HG03520 (cell line): ENCODE results near the gene PPP1R3G.

Source experiments
- ATAC-seq: cut with Tn5 transposase; IDR thresholded peaks from one replicate; pipeline ENCODE4 v1.9.1; 2021; ENCODE audit warnings: mild to moderate bottlenecking, moderate library complexity; ENCODE audit not compliant: unreplicated experiment

Gene PPP1R3G

GRCh38 chr6:5093231-5094015 is 8.3 kb downstream of the PPP1R3G start:
- ATAC-seq = no peak

- no peak for ATAC-seq
Measured at GRCh38 chr6:5094327-5094726, 9.2 kb downstream of the PPP1R3G start.

- ATAC-seq = peak; percentile 64
Measured at GRCh38 chr6:5095236-5095635, 10.1 kb downstream of the PPP1R3G start.

- no peak for ATAC-seq
Measured at GRCh38 chr6:5096482-5096881, 11.3 kb downstream of the PPP1R3G start.

- ATAC-seq = no peak
Measured at GRCh38 chr6:5098501-5099270, 13.5 kb downstream of the PPP1R3G start.

GRCh38 chr6:5099537-5099936 is 14.4 kb downstream of the PPP1R3G start:
- no peak for ATAC-seq

GRCh38 chr6:5100806-5101205 is 15.7 kb downstream of the PPP1R3G start:
- ATAC-seq = no peak

GRCh38 chr6:5102267-5102970 is 17.3 kb downstream of the PPP1R3G start:
- no peak for ATAC-seq

GRCh38 chr6:5103250-5103649 is 18.1 kb downstream of the PPP1R3G start:
- no peak for ATAC-seq

GRCh38 chr6:5104667-5105066 is 19.5 kb downstream of the PPP1R3G start:
- no peak for ATAC-seq

GRCh38 chr6:5105146-5105545 is 20.0 kb downstream of the PPP1R3G start:
- no peak for ATAC-seq

GRCh38 chr6:5107341-5107740 is 22.2 kb downstream of the PPP1R3G start:
- ATAC-seq = no peak

GRCh38 chr6:5108068-5108467 is 22.9 kb downstream of the PPP1R3G start:
- ATAC-seq = no peak

GRCh38 chr6:5108536-5109150 is 23.5 kb downstream of the PPP1R3G start:
- no peak for ATAC-seq

- ATAC-seq = no peak
Measured at GRCh38 chr6:5109436-5109835, 24.3 kb downstream of the PPP1R3G start.

GRCh38 chr6:5110246-5110645 is 25.1 kb downstream of the PPP1R3G start:
- ATAC-seq = no peak

GRCh38 chr6:5111626-5112025 is 26.5 kb downstream of the PPP1R3G start:
- no peak for ATAC-seq

- ATAC-seq = no peak
Measured at GRCh38 chr6:5112066-5112799, 27.1 kb downstream of the PPP1R3G start.

- ATAC-seq = no peak
Measured at GRCh38 chr6:5113096-5113495, 28.0 kb downstream of the PPP1R3G start.

GRCh38 chr6:5115168-5115567 is 30.0 kb downstream of the PPP1R3G start:
- ATAC-seq = no peak
